ENCODE results near the gene IQGAP1. TPM values are rescaled to one million over a fixed set of nuclear protein-coding genes. Genes with fewer than 3 reads are reported as not detected.

IQGAP1 gene
- total RNA-seq, 1 donor from 2014 or later = 99.1 TPM

DNA sequence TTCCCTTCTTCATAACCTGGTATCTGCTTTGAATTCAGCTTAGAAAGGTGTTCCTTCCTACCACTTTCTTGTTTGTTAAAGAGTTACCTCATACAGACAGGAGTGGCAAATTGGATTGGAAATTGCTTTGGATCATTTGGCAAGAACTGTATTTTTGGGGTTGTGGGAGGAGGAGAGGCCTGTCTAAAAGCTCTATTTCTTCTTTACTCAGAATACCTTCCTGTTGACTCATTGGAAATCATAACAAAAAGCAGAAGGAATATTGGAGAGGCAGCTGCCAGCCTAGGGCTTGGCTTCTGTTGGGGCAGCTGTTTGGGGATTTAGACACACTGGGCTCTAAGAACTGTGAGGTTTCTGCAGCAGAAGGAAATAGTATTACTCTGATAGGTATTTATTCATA lies 14.2 kb downstream of the IQGAP1 start:
- Histone ChIP-seq H3K4me1 (peaks cover 24 to 83% of the 10 kb centered on the region in 2 donors), H3K36me3 (no peaks in the 10 kb centered on the region)

GRCh38 chr15:90402767-90403166 lies 14.7 kb downstream of the IQGAP1 start:
- no peak overlapping the region for H3K4me3 ChIP-seq
- peak overlapping the region; percentile 89 to 91 for H3K27ac ChIP-seq
- intact Hi-C loops (cut with DNase I) = loop anchor here (5.0 kb wide), 1 partner anchor 50 kb away; the partner anchor contains the start of gene ZNF774
- H3K9me3 ChIP-seq = no peaks in the 10 kb centered on the region
- no peaks in the 10 kb centered on the region for H3K36me3 ChIP-seq
- H3K27me3 ChIP-seq = no peaks in the 10 kb centered on the region
- H3K4me1 ChIP-seq = peaks cover 26 to 86% of the 10 kb centered on the region in 2 donors
- DNase-seq (ENCODE audit: low spot score in 2 of 2) = no peak
- TF ChIP-seq CTCF (IDR thresholded peaks at IDR 0.05) = no peak

More for the DNA sequence above, 14.2 kb downstream of the IQGAP1 start:
- intact Hi-C loops (cut with DNase I) = loop anchor here (5.0 kb wide), 1 partner anchor 50 kb away; the partner anchor contains the start of gene ZNF774
- TF ChIP-seq CTCF (IDR thresholded peaks at IDR 0.05) = no peak
- H3K27ac ChIP-seq = peak overlapping the region; percentile 89 to 91
- H3K4me3 ChIP-seq = peak overlapping the region in 1 of 2 donors; percentile 36
- no peaks in the 10 kb centered on the region for H3K9me3 ChIP-seq
- H3K27me3 ChIP-seq = no peaks in the 10 kb centered on the region
- DNase-seq (ENCODE audit: low spot score in 2 of 2) = peak in 1 of 2 donors; percentile 90

- Histone ChIP-seq H3K27me3 (no peaks in the 10 kb centered on the region), H3K36me3 (no peaks in the 10 kb centered on the region), H3K9me3 (no peaks in the 10 kb centered on the region), H3K4me1 (peaks cover 28 to 77% of the 10 kb centered on the region in 2 donors), H3K27ac (peak overlapping the region; percentile 89 to 91), H3K4me3 (no peak overlapping the region)
- no peak for DNase-seq (ENCODE audit: low spot score in 2 of 2)
- intact Hi-C loops (cut with DNase I) = no loop called here
- no peak for TF ChIP-seq CTCF (IDR thresholded peaks at IDR 0.05)
These were observed 17.1 kb downstream of the IQGAP1 start for GRCh38 chr15:90405055-90405607.

- intact Hi-C loops (cut with DNase I) = no loop called here
These were observed 19.3 kb downstream of the IQGAP1 start for GRCh38 chr15:90407336-90407735.

DNA sequence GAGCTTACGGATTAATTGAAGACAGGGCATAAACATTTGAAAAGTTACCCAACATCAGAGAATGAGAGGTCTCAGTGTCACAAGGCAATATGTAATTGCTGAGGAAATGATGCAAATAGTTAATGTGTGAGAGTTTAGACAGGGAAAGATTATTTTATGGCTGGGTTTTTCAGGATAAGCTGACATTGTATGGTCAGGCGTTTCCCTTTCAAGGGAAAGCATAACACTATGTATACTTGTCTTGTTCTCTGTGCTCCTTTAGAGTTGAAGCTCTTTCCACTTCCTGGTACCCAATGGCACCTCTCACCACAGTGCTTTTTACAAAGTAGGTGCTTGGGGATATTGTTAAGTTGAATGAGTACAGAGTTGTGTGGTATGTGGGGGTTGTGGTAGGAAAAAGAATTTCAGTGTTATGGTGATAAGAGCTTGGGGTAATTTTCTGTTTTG lies 19.9 kb downstream of the IQGAP1 start:
- Histone ChIP-seq H3K27ac (peak overlapping the region; percentile 89 to 91), H3K27me3 (no peaks in the 10 kb centered on the region), H3K4me3 (no peak overlapping the region), H3K9me3 (no peaks in the 10 kb centered on the region), H3K4me1 (peaks cover 16 to 67% of the 10 kb centered on the region in 2 donors), H3K36me3 (no peaks in the 10 kb centered on the region)
- no peak for DNase-seq (ENCODE audit: low spot score in 2 of 2)
- intact Hi-C loops (cut with DNase I) = no loop called here
- no peak for TF ChIP-seq CTCF (IDR thresholded peaks at IDR 0.05)

More at GRCh38 chr15:90407336-90407735, 19.3 kb downstream of the IQGAP1 start:
- Histone ChIP-seq H3K27me3 (no peaks in the 10 kb centered on the region), H3K36me3 (no peaks in the 10 kb centered on the region), H3K4me1 (peaks cover 13 to 68% of the 10 kb centered on the region in 2 donors), H3K27ac (peak overlapping the region; percentile 89 to 91), H3K4me3 (no peak overlapping the region), H3K9me3 (no peaks in the 10 kb centered on the region)
- no peak for DNase-seq (ENCODE audit: low spot score in 2 of 2)
- TF ChIP-seq CTCF (IDR thresholded peaks at IDR 0.05) = no peak

Measured in ascending aorta (tissue), 2 donors.